ENCODE measurements around the gene FAM78A.

Gene FAM78A

GRCh38 chr9:131240047-131240921, 36.0 kb downstream of the FAM78A start:
- in situ Hi-C loops (cut with MboI; ENCODE audit: low sequenced_read_pairs): no loop called here

GRCh38 chr9:131239161-131239975, 36.9 kb downstream of the FAM78A start:
- in situ Hi-C loops (cut with MboI; ENCODE audit: low sequenced_read_pairs): no loop called here

GRCh38 chr9:131238402-131239021, 37.8 kb downstream of the FAM78A start:
- in situ Hi-C loops (cut with MboI; ENCODE audit: low sequenced_read_pairs): no loop called here

GRCh38 chr9:131237931-131238401, 38.3 kb downstream of the FAM78A start:
- in situ Hi-C loops (cut with MboI; ENCODE audit: low sequenced_read_pairs): no loop called here

GRCh38 chr9:131237291-131237690, 39.0 kb downstream of the FAM78A start:
- in situ Hi-C loops (cut with MboI; ENCODE audit: low sequenced_read_pairs): no loop called here

- in situ Hi-C loops (cut with MboI; ENCODE audit: low sequenced_read_pairs): no loop called here
These were observed 39.5 kb downstream of the FAM78A start for GRCh38 chr9:131236761-131237160.

GRCh38 chr9:131236161-131236560, 40.1 kb downstream of the FAM78A start:
- in situ Hi-C loops (cut with MboI; ENCODE audit: low sequenced_read_pairs): no loop called here

GRCh38 chr9:131235480-131235851, 40.8 kb downstream of the FAM78A start:
- in situ Hi-C loops (cut with MboI; ENCODE audit: low sequenced_read_pairs): no loop called here

GRCh38 chr9:131234799-131235479, 41.4 kb downstream of the FAM78A start:
- in situ Hi-C loops (cut with MboI; ENCODE audit: low sequenced_read_pairs): no loop called here

- in situ Hi-C loops (cut with MboI; ENCODE audit: low sequenced_read_pairs): no loop called here
These were observed 42.3 kb downstream of the FAM78A start for GRCh38 chr9:131233995-131234394.

- in situ Hi-C loops (cut with MboI; ENCODE audit: low sequenced_read_pairs): no loop called here
These were observed 42.8 kb downstream of the FAM78A start for GRCh38 chr9:131233556-131233955.

GRCh38 chr9:131228988-131229387, 47.3 kb downstream of the FAM78A start:
- in situ Hi-C loops (cut with MboI; ENCODE audit: low sequenced_read_pairs): no loop called here

GRCh38 chr9:131227959-131228460, 48.3 kb downstream of the FAM78A start:
- in situ Hi-C loops (cut with MboI; ENCODE audit: low sequenced_read_pairs): no loop called here

GRCh38 chr9:131227112-131227958, 49.0 kb downstream of the FAM78A start:
- in situ Hi-C loops (cut with MboI; ENCODE audit: low sequenced_read_pairs): no loop called here

GRCh38 chr9:131226226-131226625, 50.1 kb downstream of the FAM78A start:
- in situ Hi-C loops (cut with MboI; ENCODE audit: low sequenced_read_pairs): no loop called here

GRCh38 chr9:131222460-131222859, 53.9 kb downstream of the FAM78A start:
- in situ Hi-C loops (cut with MboI; ENCODE audit: low sequenced_read_pairs): no loop called here

- in situ Hi-C loops (cut with MboI; ENCODE audit: low sequenced_read_pairs): no loop called here
These were observed 55.8 kb downstream of the FAM78A start for GRCh38 chr9:131220485-131220884.

GRCh38 chr9:131218370-131218769, 57.9 kb downstream of the FAM78A start:
- in situ Hi-C loops (cut with MboI; ENCODE audit: low sequenced_read_pairs): no loop called here

- in situ Hi-C loops (cut with MboI; ENCODE audit: low sequenced_read_pairs): no loop called here
These were observed 58.8 kb downstream of the FAM78A start for GRCh38 chr9:131217331-131218031.
